HS-27A (cell line): ENCODE results near the gene SCYL1.
"Not testable (repeated sequence)": the region's sequence is repeated elsewhere in the genome, so short reads cannot be mapped to it uniquely, and the experiment has no call there.

ENCODE experiments used
- DNase-seq: peaks from one replicate; pipeline ENCODE4 v3.0.0-alpha.2; 2012; ENCODE audit warnings: low read depth, missing footprints

Gene SCYL1

GRCh38 chr11:65554842-65555430 is 30.1 kb downstream of the SCYL1 start:
- DNase-seq: no peak

GRCh38 chr11:65555693-65556231 is 30.9 kb downstream of the SCYL1 start:
- DNase-seq: peak; percentile 80

DNA sequence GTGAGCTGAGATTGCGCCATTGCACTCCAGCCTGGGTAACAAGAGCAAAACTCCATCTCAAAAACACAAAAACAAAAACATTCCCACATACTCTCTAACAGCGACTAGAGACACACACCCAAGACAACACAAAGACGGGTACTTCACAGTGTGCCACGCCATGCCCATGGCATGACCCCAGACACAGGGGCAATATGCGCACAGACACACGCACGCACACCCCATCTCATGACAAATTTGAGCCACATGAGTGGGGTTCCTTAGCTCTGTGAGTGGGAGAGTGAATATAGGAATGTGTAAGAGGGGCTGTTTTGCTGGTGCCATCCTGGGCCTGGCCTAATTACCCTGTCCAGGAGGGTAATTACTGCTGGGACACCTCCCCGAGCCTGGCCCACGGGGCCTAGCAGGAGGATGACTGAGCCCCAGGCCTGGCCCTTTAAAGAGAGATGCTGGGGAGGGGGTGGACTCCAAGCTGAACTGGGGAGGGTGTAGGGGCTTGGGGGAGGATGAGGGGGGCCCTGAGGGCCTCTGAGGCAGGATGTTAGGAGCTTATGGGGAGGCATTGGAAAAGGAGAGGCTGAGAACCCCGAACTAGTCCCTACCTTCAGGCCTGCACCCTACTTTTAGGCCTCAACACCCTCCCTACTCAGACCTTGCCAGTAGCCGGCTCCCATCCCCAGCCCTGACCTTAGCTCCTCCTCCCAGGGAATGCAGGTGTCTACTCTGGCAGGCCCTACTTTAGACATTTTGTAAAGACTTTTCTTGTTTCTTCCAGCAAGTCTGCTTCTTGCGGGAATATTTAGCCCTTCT is 31.8 kb downstream of the SCYL1 start:
- no peak for DNase-seq

DNA sequence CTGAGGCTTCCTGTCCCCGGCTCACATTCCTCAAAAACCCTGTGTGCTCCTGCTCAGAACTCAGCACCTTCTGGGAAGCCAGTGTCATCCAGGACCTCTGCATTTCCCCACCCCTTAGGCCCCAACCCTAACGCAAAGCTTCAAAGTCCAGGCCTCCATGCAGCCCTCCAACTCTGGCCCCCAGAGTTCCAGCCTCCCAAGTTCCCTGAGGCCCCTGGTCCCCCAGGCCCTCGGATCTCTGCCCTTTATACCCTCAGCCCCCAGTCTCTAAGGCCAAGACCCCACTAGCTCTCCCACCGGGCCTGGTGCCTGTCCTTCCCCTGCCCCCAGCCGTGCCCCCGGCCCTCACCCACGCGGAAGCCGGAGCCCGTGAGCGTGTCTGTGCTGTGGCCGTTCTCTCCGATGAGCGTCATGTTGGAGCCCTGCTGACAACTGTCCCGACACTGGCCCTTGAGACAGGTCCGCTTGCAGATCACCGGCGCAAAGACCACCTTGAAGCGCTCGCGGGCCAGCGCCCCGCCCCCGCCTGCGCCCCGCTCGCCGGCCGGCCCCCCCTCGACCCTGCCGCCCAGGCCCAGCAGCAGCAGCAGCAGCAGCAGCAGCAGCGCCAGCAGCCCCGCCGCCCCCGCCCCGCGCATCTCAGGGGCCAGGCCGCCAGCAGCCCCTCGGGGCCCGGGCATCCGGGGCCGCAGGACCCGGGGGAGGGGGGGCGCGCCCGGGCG is 32.6 kb downstream of the SCYL1 start:
- DNase-seq: no peak

DNA sequence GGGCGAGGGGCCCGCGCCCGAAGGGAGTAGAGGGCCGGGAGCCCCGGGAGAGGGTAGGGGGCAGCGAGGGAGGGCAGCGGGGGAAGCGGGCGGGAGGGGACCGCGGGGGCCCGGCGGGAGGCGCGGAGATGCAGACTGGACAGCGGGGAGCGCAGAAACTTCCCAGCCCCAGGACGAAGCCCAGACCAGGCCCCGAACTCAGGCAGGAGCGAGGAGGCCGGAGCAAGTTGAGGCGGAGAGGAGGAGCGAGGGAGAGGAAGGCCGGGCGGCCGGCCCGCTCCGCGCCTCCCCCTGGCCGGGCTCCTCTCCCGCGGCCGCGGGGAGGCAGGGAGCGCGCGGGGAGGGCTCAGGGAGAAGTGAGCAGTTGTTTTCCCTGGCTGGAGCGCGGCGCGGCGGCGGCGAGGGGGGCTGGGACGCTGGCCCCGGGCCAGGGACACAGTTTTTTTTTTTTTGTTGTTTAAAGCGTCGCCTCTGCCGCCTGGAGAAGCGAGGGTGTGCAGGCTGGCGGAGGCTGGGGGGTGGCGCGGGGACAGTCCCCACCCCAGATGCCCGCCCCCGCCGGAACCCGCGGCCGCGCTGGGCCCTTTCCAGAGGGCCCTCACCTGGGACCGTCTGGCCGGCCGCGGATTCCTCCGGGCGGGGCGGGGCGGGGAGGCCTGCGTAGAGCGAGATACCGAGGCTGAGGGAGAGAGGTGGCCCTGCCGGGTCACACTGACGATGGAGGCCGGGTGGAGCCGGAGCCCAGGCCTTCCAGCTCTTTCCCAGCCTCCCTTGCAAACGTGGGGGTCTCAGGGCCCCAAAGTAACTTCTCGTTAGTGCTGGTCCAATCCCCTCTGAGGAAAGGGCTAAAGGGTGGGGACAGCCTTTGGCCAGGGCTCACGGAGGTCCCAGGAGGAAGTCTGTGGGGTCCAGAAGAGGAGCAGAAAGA is 33.4 kb downstream of the SCYL1 start, which contains the start of gene LTBP3:
TSS of gene LTBP3 (minus strand) at position 358 of the 928 bp plus-strand sequence. CDS start 400 bp downstream, outside the sequence.
- DNase-seq: no peak

DNA sequence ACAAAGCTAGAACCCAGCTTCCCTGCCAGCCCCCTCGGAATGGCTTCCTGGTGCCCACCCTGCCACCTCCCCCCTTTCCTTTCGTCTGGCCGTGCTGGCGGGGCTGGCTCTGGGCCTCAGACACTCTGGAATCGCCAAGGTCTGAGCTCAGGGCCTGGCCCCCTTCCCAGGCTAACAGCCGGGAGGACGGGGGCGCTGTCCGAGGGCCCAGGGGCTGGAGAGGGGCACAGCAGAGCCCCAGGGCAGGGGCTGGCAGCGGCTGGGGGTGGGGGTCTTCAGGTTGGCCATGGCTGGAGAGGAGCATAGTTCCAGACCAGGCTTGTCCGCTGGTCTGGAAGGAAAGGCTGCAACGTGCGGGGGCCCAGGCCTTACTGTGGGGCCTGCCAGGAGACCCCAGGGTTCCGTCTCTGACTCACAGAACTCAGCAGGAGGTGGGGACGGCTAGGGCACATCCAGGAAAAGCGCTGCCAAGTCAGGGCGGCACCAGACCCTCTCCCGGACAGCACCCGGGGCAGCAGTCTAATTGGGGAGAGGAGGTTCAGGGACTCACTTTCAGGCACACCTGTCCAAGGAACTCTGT is 34.1 kb downstream of the SCYL1 start:
- DNase-seq: no peak

- DNase-seq: no peak
Measured at GRCh38 chr11:65559535-65559934, 34.7 kb downstream of the SCYL1 start.

DNA sequence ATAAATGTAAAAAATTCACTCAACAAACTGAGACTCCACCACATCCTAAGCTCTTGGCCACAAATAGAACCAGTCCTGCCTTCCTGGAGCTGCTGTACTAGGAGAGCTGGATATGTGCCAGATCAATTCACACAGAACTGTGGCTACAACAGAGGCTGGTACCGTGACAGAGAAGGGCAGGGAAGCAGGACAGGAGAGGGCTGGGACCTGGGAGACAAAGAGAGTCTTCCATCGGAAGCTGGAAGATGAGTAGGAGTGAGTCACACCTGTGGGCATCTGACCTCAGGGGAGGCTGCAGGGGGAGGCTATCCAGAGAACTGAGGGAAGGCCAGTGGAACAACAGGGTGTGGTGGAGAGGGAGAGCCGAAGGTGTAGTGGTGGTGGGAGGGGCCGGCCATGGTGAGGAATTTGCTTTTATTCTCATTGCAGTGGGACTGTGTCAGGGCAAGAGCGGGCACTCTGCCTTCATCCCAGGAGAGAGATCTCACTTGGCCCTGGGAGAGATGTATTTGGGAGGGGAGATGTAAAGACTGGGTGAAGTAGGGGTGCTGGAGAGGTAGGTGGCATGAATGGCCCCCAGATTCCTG is 35.2 kb downstream of the SCYL1 start:
- DNase-seq: no peak

- no peak for DNase-seq
Measured at GRCh38 chr11:65560555-65561418, 35.9 kb downstream of the SCYL1 start.

- no peak for DNase-seq
Measured at GRCh38 chr11:65562020-65562419, 37.1 kb downstream of the SCYL1 start.

- no peak for DNase-seq
Measured at GRCh38 chr11:65562788-65563187, 37.9 kb downstream of the SCYL1 start.

DNA sequence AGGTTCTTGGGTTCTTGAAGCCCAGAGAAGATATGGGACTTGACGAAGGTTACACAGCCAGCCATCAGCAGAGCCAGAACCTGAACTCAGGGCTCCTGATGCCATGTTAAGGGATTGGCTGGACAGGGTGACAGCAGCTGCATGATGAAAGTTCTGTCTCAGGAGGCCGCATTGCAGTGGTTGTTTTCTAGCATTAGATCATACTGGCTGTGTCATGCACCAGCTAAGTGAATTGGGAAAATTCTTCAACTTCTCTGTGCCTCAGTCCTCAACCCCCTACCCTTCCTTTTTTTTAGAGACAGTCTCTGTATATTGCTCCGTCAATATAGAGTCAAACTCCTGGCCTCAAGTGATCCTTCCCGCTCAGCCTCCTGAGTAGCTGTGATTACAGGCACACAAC is 38.7 kb downstream of the SCYL1 start:
- DNase-seq: no peak

DNA sequence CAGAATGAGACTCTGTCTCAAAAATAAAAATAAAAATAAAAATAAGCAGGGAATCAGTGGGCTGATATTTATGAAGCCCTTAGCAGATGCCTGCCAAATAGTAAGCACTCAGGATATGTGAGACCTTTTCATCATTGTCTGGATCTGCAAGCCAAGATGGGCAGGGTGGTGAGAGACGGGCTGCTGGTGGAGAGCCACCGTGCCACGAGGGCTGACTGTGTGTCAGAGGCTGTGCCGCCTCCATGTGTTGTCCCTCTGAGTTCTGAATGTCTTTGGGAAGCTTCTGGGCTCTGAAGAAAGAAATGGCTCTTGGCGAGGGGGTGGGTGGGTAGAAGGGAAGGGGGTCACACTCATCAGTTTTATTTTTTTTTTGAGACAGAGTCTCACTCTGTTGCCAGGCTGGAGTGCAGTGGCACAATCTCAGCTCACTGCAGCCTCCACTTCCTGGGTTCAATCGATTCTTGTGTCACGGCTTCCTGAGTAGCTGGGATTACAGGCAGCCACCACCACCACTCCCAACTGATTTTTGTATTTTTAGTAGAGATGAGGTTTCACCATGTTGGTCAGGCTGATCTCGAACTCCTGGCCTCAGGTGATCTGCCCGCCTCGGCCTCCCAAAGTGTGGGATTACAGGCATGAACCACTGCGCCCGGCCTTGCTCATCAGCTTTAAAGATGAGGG is 40.1 kb downstream of the SCYL1 start:
- DNase-seq: not testable (repeated sequence)

DNA sequence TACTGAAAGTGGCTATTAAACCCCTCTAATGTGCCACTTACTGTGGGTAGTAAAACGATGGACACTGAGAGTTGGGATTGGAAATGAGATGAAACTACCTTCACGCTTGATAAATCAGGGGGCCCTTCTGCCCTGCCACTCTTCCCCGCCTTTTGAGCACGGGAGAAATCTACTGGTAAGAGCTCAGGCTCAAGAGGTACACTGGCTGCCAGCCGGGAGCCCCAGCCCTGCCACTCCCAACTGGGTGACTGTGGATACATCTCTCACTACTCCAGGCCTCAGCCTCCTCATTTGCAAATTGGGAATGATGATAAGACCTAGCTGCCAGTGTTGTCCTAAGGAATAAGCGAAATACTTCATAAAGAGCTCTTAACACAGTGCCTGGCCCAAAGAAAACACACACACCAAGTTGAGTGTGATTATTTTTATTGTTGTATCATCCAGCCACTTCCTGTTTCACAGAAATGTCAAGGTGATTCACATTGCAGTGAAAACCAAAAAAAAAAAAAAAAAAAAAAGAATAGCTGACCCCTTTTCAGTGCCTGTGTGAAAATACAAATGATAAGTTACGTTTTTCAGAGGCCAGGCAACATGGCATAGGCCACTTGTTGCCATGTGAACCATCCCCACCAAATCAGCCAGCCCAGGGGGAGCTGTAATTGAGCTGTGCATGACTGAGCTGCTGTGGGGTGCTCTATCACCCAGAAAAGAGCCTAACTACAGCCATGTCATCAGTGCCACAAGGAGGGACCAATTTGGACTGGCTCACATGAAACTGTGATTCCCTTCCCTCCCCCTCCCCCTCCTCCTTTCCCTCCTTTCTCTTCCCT is 41.0 kb downstream of the SCYL1 start:
- DNase-seq: no peak

- no peak for DNase-seq
Measured at GRCh38 chr11:65569164-65569972, 44.5 kb downstream of the SCYL1 start.

GRCh38 chr11:65569973-65570918 is 45.4 kb downstream of the SCYL1 start, which contains the start of gene ZNRD2:
Gene ZNRD2 (plus strand): TSS chr11:65570477. CDS start chr11:65570492, 15 bp downstream.
- peak; percentile 99 for DNase-seq
